K562 (cell line): ENCODE results near the gene QRFP. TPM values are rescaled to one million over a fixed set of nuclear protein-coding genes. Genes with fewer than 3 reads are reported as not detected.

Experiments
- ATAC-seq: fragments of 200-7000 bp; cut with Tn5 transposase; 3 replicates; pipeline ENCODE4 v1.9.1; 2020; ENCODE audit warnings: moderate library complexity
- BruUV-seq: library from RNA; stranded (reverse); fragments of 400-500 nt; replicated peaks from 2 replicates; lab custom pipeline; 2021; lab: Mats Ljungman, UMichigan
- CTCF ChIA-PET: fragments of 300-600 bp; formaldehyde crosslinking; extraction: SDS; loops from one replicate; lab custom pipeline; 2021; ENCODE audit warnings: low intra/inter-chr PET ratio; lab: Yijun Ruan, JAX
- POLR2A ChIA-PET: fragments of 300-600, 350-650 bp; sonication (Branson Sonifier 250); formaldehyde crosslinking; extraction: SDS; loops from one replicate; lab custom pipeline; 2021; ENCODE audit warnings: antibody characterized with exemption, inconsistent platforms; lab: Yijun Ruan, JAX
- DNase-seq, 4 experiments: peaks; one replicate each; pipeline versions ENCODE4 v3.0.0 to v3.0.0-alpha.2; 2011 to 2018; ENCODE audit warnings: low spot score in 3 of 4, mixed read lengths in 3 of 4; ENCODE audit errors: extremely low read depth in 1 of 4
- FAIRE-seq: peaks from 2 replicates; lab custom pipeline; 2011; peaks lifted over from hg19 to GRCh38; lab: Jason Lieb, UNC
- H2AFZ ChIP-seq: 2 replicates; pipeline ENCODE4 v1.6.0; 2011; ENCODE audit warnings: low read depth, low read length, control low read depth, inconsistent platforms
- H3K27ac ChIP-seq: fragments of 200-600 bp; 3 replicates; pipeline ENCODE4 v1.8.0; 2011; ENCODE audit warnings: low read depth, mild to moderate bottlenecking, control low read depth, inconsistent platforms, low read length, moderate library complexity, mixed read lengths; ENCODE audit errors: extremely low read depth
- H3K27me3 ChIP-seq, 2 experiments: fragments of 300-600 bp in 1 of 2; 2 replicates in 1 of 2; 3 replicates in 1 of 2; pipeline versions ENCODE4 v1.6.0 to v1.8.0; 2011; ENCODE audit warnings: inconsistent platforms in 2 of 2, low read length in 2 of 2, mild to moderate bottlenecking in 1 of 2, mixed read lengths in 1 of 2, moderate library complexity in 1 of 2; ENCODE audit not compliant: control insufficient read depth in 2 of 2, insufficient read depth in 2 of 2
- H3K36me3 ChIP-seq: fragments of 300-600 bp; 3 replicates; pipeline ENCODE4 v1.8.0; 2011; ENCODE audit warnings: mild to moderate bottlenecking, low read length, inconsistent platforms; ENCODE audit not compliant: control insufficient read depth, insufficient read depth
- H3K4me1 ChIP-seq, 2 experiments: fragments of 200-600 bp in 1 of 2; replicated peaks in 1 of 2; 2 replicates in 1 of 2; 3 replicates in 1 of 2; pipeline versions ENCODE4 v1.5.1 to v1.8.0; 2011; ENCODE audit warnings: inconsistent platforms in 2 of 2, low read length in 2 of 2, mild to moderate bottlenecking in 1 of 2, mixed read lengths in 1 of 2, moderate library complexity in 1 of 2; ENCODE audit not compliant: control insufficient read depth in 2 of 2, insufficient read depth in 2 of 2
- H3K4me2 ChIP-seq: 2 replicates; pipeline ENCODE4 v1.6.1; 2011; ENCODE audit warnings: low read length, control low read depth, inconsistent platforms, mixed read lengths; ENCODE audit not compliant: insufficient read depth
- H3K4me3 ChIP-seq: fragments of 200-600 bp; sonication (generic), shearing (Covaris generic); 2 replicates; pipeline ENCODE4 v1.5.1; 2016; ENCODE audit warnings: control low read depth, inconsistent platforms
- H3K79me2 ChIP-seq: fragments of 200-600 bp; 3 replicates; pipeline ENCODE4 v1.8.0; 2011; ENCODE audit warnings: low read length, inconsistent platforms; ENCODE audit not compliant: control insufficient read depth, insufficient read depth
- H3K9ac ChIP-seq, 2 experiments: 2 replicates each; pipeline versions ENCODE4 v1.6.0 to v1.6.1; 2011; ENCODE audit warnings: low read depth in 2 of 2, low read length in 2 of 2, control low read depth in 1 of 2, inconsistent platforms in 1 of 2, mild to moderate bottlenecking in 1 of 2, mixed read lengths in 1 of 2; ENCODE audit not compliant: insufficient read depth in 1 of 2
- H3K9me1 ChIP-seq: one replicate; pipeline ENCODE4 v1.6.0; 2011; ENCODE audit warnings: inconsistent platforms, mild to moderate bottlenecking, low read length, moderate library complexity; ENCODE audit not compliant: control insufficient read depth, insufficient read depth
- H3K9me3 ChIP-seq: replicated peaks from 2 replicates; pipeline ENCODE4 v1.5.1; 2011; ENCODE audit warnings: low read depth, low read length, inconsistent platforms; ENCODE audit not compliant: control insufficient read depth, insufficient read depth
- H4K20me1 ChIP-seq: replicated peaks from 2 replicates; pipeline ENCODE4 v1.6.1; 2011; ENCODE audit warnings: low read length, inconsistent platforms, mixed read lengths; ENCODE audit not compliant: control insufficient read depth, insufficient read depth
- CBFB ChIP-seq: sonication (generic); formaldehyde crosslinking; IDR thresholded peaks from 2 replicates; pipeline ENCODE4 v1.4.0; 2020; ENCODE audit warnings: mild to moderate bottlenecking, missing genetic modification reagents
- FOXP1 ChIP-seq: sonication (generic); formaldehyde crosslinking; IDR thresholded peaks from 2 replicates; pipeline ENCODE4 v1.8.0; 2022; ENCODE audit warnings: mild to moderate bottlenecking, missing genetic modification reagents
- HCFC1 ChIP-seq: IDR thresholded peaks from 2 replicates; pipeline ENCODE4 v1.6.1; 2012; ENCODE audit warnings: low read depth, low read length, improper control_type of control experiment
- HDAC3 ChIP-seq: fragments of 450-650 bp; IDR thresholded peaks from 2 replicates; pipeline ENCODE4 v1.6.1; 2018; ENCODE audit warnings: borderline replicate concordance, mild to moderate bottlenecking, moderate library complexity; ENCODE audit not compliant: partially characterized antibody
- JUNB ChIP-seq: fragments of 450-650 bp; formaldehyde crosslinking; conservative IDR thresholded peaks from 2 replicates; pipeline ENCODE4 v1.4.0; 2020; ENCODE audit warnings: mild to moderate bottlenecking
- NR1H2 ChIP-seq: sonication (generic); formaldehyde crosslinking; IDR thresholded peaks from 2 replicates; pipeline ENCODE4 v1.4.0; 2020; ENCODE audit warnings: mild to moderate bottlenecking, missing genetic modification reagents
- POLR2G ChIP-seq: fragments of 200-400 bp; formaldehyde crosslinking; IDR thresholded peaks from 2 replicates; pipeline ENCODE4 v1.6.1; 2017; ENCODE audit warnings: low read depth, mild to moderate bottlenecking, antibody characterized with exemption, low read length, moderate library complexity
- RB1 ChIP-seq: fragments of 450-650 bp; IDR thresholded peaks from 2 replicates; pipeline ENCODE4 v1.6.1; 2017; ENCODE audit warnings: low read depth, mild to moderate bottlenecking
- SIN3A ChIP-seq, 2 experiments: fragments of 150-350 bp in 1 of 2; IDR thresholded peaks; 2 replicates each; pipeline ENCODE4 v1.6.1; 2011 to 2016; ENCODE audit warnings: borderline replicate concordance in 2 of 2, low read depth in 2 of 2, low read length in 2 of 2, mild to moderate bottlenecking in 2 of 2, moderate library complexity in 2 of 2; ENCODE audit not compliant: control insufficient read depth in 1 of 2
- SIX5 ChIP-seq, 2 experiments: IDR thresholded peaks; 2 replicates each; pipeline ENCODE4 v1.6.1; 2011; ENCODE audit warnings: low read length in 2 of 2, borderline replicate concordance in 1 of 2, low read depth in 1 of 2, mild to moderate bottlenecking in 1 of 2, moderate library complexity in 1 of 2; ENCODE audit not compliant: insufficient read depth in 1 of 2
- TBP ChIP-seq: optimal IDR thresholded peaks from 2 replicates; pipeline ENCODE3; 2011; ENCODE audit warnings: low read depth, low read length, improper control_type of control experiment
- WGBS: fragments of 100-300 bp; shearing (Covaris generic); methylation state at CpG from one replicate; pipeline ENCODE4 v1.1.6; 2016; ENCODE audit warnings: low coverage, mixed read lengths; ENCODE audit not compliant: insufficient coverage; ENCODE audit errors: missing lambda C conversion rate; 5-methylcytosine and 5-hydroxymethylcytosine counted together
- in situ Hi-C: fragments of 300-500 bp; cut with MboI; formaldehyde crosslinking; loops from 4 replicates; pipeline ENCODE4 v1.15.0; 2018; ENCODE audit warnings: inconsistent platforms, mixed read lengths
- intact Hi-C: fragments of 100-400 bp; cut with micrococcal nuclease; formaldehyde crosslinking; loops from 2 replicates; pipeline ENCODE4 v1.14.2; 2022
- polyA plus RNA-seq, 8 experiments: library from polyadenylated mRNA; depleted of rRNA in 4 of 8; stranded (reverse) in 5 of 8; unstranded in 3 of 8; fragments of >200 nt; fragmentation: Nextera tagmentation in 2 of 8; fragmentation: Illumina TruSeq in 1 of 8; extraction: Ambion mirVana in 2 of 8; extraction: Trizol in 1 of 8; gene quantifications; 2 replicates each; pipeline versions ENCODE4 v1.2.1 to v1.2.3, GENCODE V29; 2011 to 2014; ENCODE audit warnings: inconsistent platforms in 1 of 8, missing spikeins in 1 of 8
- total RNA-seq, 7 experiments: library from RNA; depleted of rRNA in 6 of 7; stranded (reverse); fragments of >200 nt in 6 of 7; fragmentation: Illumina TruSeq in 2 of 7; extraction: Trizol in 2 of 7; gene quantifications; 2 replicates each; pipeline versions ENCODE4 v1.2.1 to v1.2.3, GENCODE V29; 2011 to 2021; ENCODE audit warnings: low replicate concordance in 1 of 7
- TF ChIP-seq, protein P1 (sequence below): fragments of 150-350 bp; conservative IDR thresholded peaks from 2 replicates; pipeline ENCODE4 v1.6.1; 2014; ENCODE audit warnings: low read length
- TF ChIP-seq, protein P2 (sequence below): fragments of 450-650 bp; formaldehyde crosslinking; IDR thresholded peaks from 2 replicates; pipeline ENCODE4 v1.4.0; 2022; ENCODE audit warnings: mild to moderate bottlenecking, moderate library complexity
- TF ChIP-seq, protein P3 (sequence below): IDR thresholded peaks from 3 replicates; pipeline ENCODE4 v1.6.1; 2011; ENCODE audit warnings: borderline replicate concordance, mild to moderate bottlenecking; ENCODE audit not compliant: insufficient read length, insufficient read depth

The QRFP gene
- total and polyA plus RNA-seq, 9 of the 15 experiments (the other 6 are each of a cell fraction or from before 2014, with no cell fraction given): not detected

DNA sequence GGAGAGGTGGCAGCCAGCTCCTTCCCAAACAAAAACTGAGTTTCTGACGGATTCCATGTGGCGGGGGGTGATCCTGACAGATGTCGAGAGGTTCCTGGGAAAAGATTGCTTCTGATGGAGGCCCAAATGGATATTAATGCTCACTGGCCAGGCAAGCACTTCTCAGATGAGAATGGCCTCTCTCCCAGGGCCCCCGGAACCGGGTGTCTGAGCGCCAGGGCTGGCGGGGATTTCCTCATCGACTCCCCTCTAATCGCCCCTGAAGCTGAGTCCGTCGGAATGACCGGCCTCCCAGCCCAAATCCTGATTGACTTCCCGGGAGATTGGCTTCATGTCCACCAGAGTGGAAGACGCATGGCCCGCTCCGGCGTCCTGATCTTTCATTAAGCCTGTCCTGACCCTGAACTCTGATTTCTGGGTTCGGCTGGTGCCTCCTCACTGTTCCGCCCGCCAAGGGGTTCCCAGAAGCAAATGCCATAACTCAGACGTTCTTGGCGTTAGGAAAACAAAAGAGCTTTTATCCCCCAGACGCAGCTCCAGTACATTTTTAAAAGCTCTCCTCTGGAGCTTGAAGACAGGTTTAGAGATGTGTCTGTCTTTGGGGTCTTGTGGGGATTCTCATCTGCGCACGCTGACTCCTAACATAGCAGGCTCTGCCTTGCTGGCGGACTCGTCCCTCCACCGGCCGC lies 24.8 kb upstream of the QRFP start (continued):
- TF ChIP-seq, protein P1, sequence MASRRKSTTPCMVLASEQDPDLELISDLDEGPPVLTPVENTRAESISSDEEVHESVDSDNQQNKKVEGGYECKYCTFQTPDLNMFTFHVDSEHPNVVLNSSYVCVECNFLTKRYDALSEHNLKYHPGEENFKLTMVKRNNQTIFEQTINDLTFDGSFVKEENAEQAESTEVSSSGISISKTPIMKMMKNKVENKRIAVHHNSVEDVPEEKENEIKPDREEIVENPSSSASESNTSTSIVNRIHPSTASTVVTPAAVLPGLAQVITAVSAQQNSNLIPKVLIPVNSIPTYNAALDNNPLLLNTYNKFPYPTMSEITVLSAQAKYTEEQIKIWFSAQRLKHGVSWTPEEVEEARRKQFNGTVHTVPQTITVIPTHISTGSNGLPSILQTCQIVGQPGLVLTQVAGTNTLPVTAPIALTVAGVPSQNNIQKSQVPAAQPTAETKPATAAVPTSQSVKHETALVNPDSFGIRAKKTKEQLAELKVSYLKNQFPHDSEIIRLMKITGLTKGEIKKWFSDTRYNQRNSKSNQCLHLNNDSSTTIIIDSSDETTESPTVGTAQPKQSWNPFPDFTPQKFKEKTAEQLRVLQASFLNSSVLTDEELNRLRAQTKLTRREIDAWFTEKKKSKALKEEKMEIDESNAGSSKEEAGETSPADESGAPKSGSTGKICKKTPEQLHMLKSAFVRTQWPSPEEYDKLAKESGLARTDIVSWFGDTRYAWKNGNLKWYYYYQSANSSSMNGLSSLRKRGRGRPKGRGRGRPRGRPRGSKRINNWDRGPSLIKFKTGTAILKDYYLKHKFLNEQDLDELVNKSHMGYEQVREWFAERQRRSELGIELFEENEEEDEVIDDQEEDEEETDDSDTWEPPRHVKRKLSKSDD: 0 out of 2 replicates have a peak, but pooled peaks have one; percentile 9

DNA sequence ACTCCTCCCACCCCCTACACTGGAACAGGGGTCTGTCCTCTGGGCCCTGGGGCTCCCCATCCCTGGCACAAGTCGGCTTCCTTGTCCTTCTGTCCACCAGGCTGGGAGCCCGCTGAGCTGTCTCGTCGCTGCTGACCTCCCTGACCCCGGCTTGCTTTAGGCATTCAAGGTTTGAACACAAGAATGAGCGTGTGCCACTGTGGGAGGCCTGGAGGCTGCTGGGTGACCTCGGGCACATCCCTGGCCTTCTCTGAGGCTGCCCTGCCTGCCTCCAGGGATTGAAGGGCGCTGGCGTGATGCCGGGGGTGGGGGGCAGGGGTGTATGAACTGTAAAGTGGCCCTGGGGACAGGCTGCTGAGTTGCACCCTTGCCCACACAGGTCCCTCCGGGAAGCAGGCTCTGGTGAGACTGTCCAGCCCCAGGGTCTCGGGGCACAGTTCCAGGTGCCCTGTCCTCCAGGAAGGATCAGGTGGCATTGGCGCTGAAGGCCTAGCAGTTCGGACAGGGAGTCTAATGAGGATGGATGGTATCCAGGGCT lies 24.2 kb upstream of the QRFP start:
- H3K4me1 ChIP-seq: peaks cover 0 to 59% of the 10 kb centered on the region in 2 experiments; a peak in 2 of 5 replicates
- H3K9ac ChIP-seq: peak overlapping the region in 1 of 2 experiments; percentile 32; a peak in 1 of 4 replicates
- ChIA-PET POLR2A (interaction anchor here (0.6 to 26.8 kb wide), 7 partner anchors 4 to 53 kb away, joined by 3 to 582 read pairs (median 3); no protein-coding TSS in a partner anchor), CTCF (no interaction called here)
- peaks cover 95% of the 10 kb centered on the region for H4K20me1 ChIP-seq
- WGBS: 2% methylated on average over 14 of the region's 14 CpGs
- H2AFZ ChIP-seq: no peak overlapping the region
- no peak for ATAC-seq
- no peaks in the 10 kb centered on the region for H3K36me3 ChIP-seq
- peaks cover 98 to 100% of the 10 kb centered on the region in 2 experiments for H3K27me3 ChIP-seq
- no peak for FAIRE-seq
- in situ Hi-C loops (no loop called here), intact Hi-C loops (no loop called here)
- no TSS peak for BruUV-seq
- no peaks in the 10 kb centered on the region for H3K9me3 ChIP-seq
- no peaks in the 10 kb centered on the region for H3K79me2 ChIP-seq
- no peaks in the 10 kb centered on the region for H3K9me1 ChIP-seq
- H3K4me2 ChIP-seq: no peak overlapping the region
- H3K27ac ChIP-seq: no peak overlapping the region
- peak in 3 of 4 experiments; percentile 65 to 68 (median 68) for DNase-seq
- H3K4me3 ChIP-seq: no peak overlapping the region
- no peak for TF ChIP-seq NR1H2 (CRISPR knock-in tag)
- no peak for TF ChIP-seq FOXP1
- TF ChIP-seq HCFC1: 0 out of 2 replicates have a peak, but pooled peaks have one; percentile 9
- TF ChIP-seq, protein P2, sequence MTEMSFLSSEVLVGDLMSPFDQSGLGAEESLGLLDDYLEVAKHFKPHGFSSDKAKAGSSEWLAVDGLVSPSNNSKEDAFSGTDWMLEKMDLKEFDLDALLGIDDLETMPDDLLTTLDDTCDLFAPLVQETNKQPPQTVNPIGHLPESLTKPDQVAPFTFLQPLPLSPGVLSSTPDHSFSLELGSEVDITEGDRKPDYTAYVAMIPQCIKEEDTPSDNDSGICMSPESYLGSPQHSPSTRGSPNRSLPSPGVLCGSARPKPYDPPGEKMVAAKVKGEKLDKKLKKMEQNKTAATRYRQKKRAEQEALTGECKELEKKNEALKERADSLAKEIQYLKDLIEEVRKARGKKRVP: no peak
- TF ChIP-seq SIX5 (IDR thresholded peaks at IDR 0.05; ENCODE audit: borderline replicate concordance in 1 of 2, insufficient read depth in 1 of 2, low read depth in 1 of 2, low read length in 2 of 2): no peak
- TF ChIP-seq, protein P3, sequence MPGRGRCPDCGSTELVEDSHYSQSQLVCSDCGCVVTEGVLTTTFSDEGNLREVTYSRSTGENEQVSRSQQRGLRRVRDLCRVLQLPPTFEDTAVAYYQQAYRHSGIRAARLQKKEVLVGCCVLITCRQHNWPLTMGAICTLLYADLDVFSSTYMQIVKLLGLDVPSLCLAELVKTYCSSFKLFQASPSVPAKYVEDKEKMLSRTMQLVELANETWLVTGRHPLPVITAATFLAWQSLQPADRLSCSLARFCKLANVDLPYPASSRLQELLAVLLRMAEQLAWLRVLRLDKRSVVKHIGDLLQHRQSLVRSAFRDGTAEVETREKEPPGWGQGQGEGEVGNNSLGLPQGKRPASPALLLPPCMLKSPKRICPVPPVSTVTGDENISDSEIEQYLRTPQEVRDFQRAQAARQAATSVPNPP: no peak
- no peak for TF ChIP-seq TBP
- 0 out of 4 replicates have a peak, but pooled peaks of 1 of the 2 experiments have one; percentile 23 for TF ChIP-seq SIN3A (IDR thresholded peaks at IDR 0.05; ENCODE audit: borderline replicate concordance in 2 of 2, control insufficient read depth in 1 of 2, low read depth in 2 of 2, low read length in 2 of 2)
- TF ChIP-seq POLR2G: no peak
- TF ChIP-seq RB1: no peak
- TF ChIP-seq JUNB (CRISPR knock-in tag): no peak
- no peak for TF ChIP-seq CBFB (CRISPR knock-in tag)
- no peak for TF ChIP-seq HDAC3
